Immature natural killer cell (primary cell): Measurements from ENCODE around the gene SASH3. TPM values are rescaled to one million over a fixed set of nuclear protein-coding genes. Genes with fewer than 3 reads are reported as not detected.

ENCODE experiments used
- DNase-seq, 3 donors: peaks; one replicate each; pipeline ENCODE4 v3.0.0; 2022; ENCODE audit warnings: mixed read lengths in 1 of 3
- H3K27ac Mint-ChIP-seq, 6 donors: one replicate each; pipeline ENCODE4 v1.8.0; 2020; ENCODE audit warnings: mixed read lengths in 6 of 6, mild to moderate bottlenecking in 5 of 6, inconsistent platforms in 4 of 6, moderate library complexity in 3 of 6
- H3K27me3 Mint-ChIP-seq, 3 donors: one replicate each; pipeline ENCODE4 v1.8.0; 2020 to 2021; ENCODE audit warnings: low read depth in 3 of 3, mild to moderate bottlenecking in 3 of 3, mixed read lengths in 3 of 3, moderate library complexity in 3 of 3, inconsistent platforms in 1 of 3
- H3K36me3 Mint-ChIP-seq, 3 donors: one replicate each; pipeline ENCODE4 v1.8.0; 2020; ENCODE audit warnings: mixed read lengths in 3 of 3, inconsistent platforms in 2 of 3, mild to moderate bottlenecking in 2 of 3
- H3K4me1 Mint-ChIP-seq, 2 donors: one replicate each; pipeline ENCODE4 v1.8.0; 2020; ENCODE audit warnings: inconsistent platforms in 2 of 2, mild to moderate bottlenecking in 2 of 2, mixed read lengths in 2 of 2, moderate library complexity in 1 of 2
- H3K4me3 Mint-ChIP-seq, 5 donors: one replicate each; pipeline ENCODE4 v1.8.0; 2020; ENCODE audit warnings: mild to moderate bottlenecking in 5 of 5, mixed read lengths in 5 of 5, inconsistent platforms in 3 of 5, moderate library complexity in 3 of 5
- H3K9me3 Mint-ChIP-seq, 6 donors: one replicate each; pipeline ENCODE4 v1.8.0; 2020; ENCODE audit warnings: mild to moderate bottlenecking in 6 of 6, mixed read lengths in 6 of 6, inconsistent platforms in 4 of 6, moderate library complexity in 3 of 6
- polyA plus RNA-seq, 3 donors: library from polyadenylated mRNA; unstranded; fragments of 300-500 nt; fragmentation: Illumina TruSeq; gene quantifications; one replicate each; pipeline ENCODE4 v1.2.3, GENCODE V29; 2021

SASH3 gene
- polyA plus RNA-seq, 3 donors from 2014 or later, result 254 to 569 (median 270) TPM

GRCh38 chrX:129843209-129843458, 63.4 kb downstream of the SASH3 start:
- no peak for DNase-seq
- no peaks in the 10 kb centered on the region for H3K36me3 Mint-ChIP-seq
- peak overlapping the region in 2 of 6 donors; percentile 15 to 27 for H3K27ac Mint-ChIP-seq
- H3K27me3 Mint-ChIP-seq, result peaks cover 4 to 15% (median 6%) of the 10 kb centered on the region in 3 donors
- H3K4me3 Mint-ChIP-seq, result peak overlapping the region; percentile 72 to 91 (median 74)
- no peaks in the 10 kb centered on the region for H3K9me3 Mint-ChIP-seq
- H3K4me1 Mint-ChIP-seq, result peaks cover 7 to 13% of the 10 kb centered on the region in 2 donors

GRCh38 chrX:129843459-129844306, 63.9 kb downstream of the SASH3 start, which contains the start of gene ZDHHC9:
TSS of gene ZDHHC9 (minus strand) at chrX:129843886. CDS start at chrX:129841945, 1,941 bp downstream.
- Mint-ChIP-seq H3K27me3 (peaks cover 6 to 15% (median 6%) of the 10 kb centered on the region in 3 donors), H3K9me3 (no peaks in the 10 kb centered on the region), H3K4me3 (peak within 1 kb of the TSS; percentile 88 to 95 (median 91)), H3K27ac (peak within 1 kb of the TSS; percentile 53 to 84 (median 70)), H3K36me3 (no peaks in the 10 kb centered on the region), H3K4me1 (peaks cover 7 to 13% of the 10 kb centered on the region in 2 donors)
- DNase-seq, result peak; percentile 81 to 86 (median 83)

Other genes with a start within 250 kb of the SASH3 start
- under 1 TPM in 1 of 3 donors, not detected in 2; 0.31 TPM for gene OCRL, start 239.7 kb upstream of the SASH3 start, polyA plus RNA-seq
- not detected for gene APLN, start 125.0 kb upstream of the SASH3 start, polyA plus RNA-seq
- gene XPNPEP2, start 41.0 kb upstream of the SASH3 start, polyA plus RNA-seq, result 1 to 10 TPM in 2 of 3 donors, under 1 TPM in 1; 0.60 to 2.9 (median 2.7) TPM
- 1 to 10 TPM; 1.4 to 2.2 (median 1.6) TPM for gene ZDHHC9, start 63.9 kb downstream of the SASH3 start, polyA plus RNA-seq
- 10 to 100 TPM in 1 of 3 donors, 1 to 10 TPM in 2; 1.9 to 10.8 (median 5.5) TPM for gene UTP14A, start 126.2 kb downstream of the SASH3 start, polyA plus RNA-seq
- 1 to 10 TPM in 1 of 3 donors, under 1 TPM in 1, not detected in 1; 0.59 to 2.8 TPM for gene BCORL1, start 202.7 kb downstream of the SASH3 start, polyA plus RNA-seq